Stimulated activated CD4-positive, alpha-beta T cell treated with anti-CD3 and anti-CD28 coated beads, Interleukin-4, amount 100 ng/mL, for 48 hours (primary cell): ENCODE measurements around the gene RPL38.
"Not testable (repeated sequence)": the region's sequence is repeated elsewhere in the genome, so short reads cannot be mapped to it uniquely, and the experiment has no call there.

Experiments
- DNase-seq, 2 donors: peaks; one replicate each; pipeline ENCODE4 v3.0.0-alpha.2; 2020; ENCODE audit warnings: low read depth in 2 of 2

The RPL38 gene

DNA sequence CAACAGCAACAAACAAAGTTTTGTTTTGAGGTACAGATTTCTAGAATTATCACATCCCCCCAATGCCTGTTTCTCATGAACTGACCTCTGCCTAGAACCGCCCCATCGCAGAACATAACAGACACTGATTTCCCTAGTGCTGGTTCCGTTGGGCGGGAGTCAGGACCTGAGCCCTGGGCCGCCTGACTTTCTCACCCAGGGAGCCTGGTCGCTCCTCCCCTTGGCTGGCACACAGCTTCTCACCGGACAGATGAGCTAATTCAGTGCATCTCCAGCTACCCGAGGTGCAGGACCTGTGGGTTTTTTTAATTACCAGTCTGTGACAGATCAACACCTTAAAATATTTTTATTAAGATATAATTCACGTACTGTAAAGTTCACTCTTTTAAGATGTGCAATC lies 20.1 kb upstream of the RPL38 start:
- DNase-seq = no peak

DNA sequence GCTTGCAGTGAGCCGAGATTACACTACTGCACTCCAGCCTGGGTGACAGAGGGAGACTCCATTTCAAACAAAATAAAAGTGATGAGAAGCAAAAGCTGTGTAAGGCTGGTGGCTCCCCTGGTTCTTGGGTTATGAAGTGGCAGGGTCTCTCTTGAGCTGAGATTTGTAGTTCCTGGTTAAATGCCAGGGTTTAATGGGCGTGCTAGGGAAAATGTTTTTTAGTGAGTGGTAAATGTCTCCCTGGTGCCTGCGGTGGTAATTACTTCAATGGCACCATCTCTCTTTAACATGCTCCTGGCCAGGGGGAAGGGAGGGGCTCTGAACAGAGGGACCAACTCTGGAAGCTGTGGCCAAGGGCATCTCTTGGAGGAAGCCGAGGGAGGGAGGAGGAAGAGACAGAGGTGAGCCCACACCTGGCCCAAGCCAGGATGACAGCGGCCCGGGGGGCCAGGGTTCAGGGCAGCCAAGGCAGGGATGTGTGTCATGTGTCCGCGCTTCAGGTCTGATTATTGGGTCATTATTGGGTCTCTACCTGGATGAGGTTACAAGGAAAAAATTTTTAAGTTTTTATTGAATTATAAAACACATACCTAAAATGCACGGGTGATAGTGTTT lies 17.8 kb upstream of the RPL38 start:
- DNase-seq = no peak

DNA sequence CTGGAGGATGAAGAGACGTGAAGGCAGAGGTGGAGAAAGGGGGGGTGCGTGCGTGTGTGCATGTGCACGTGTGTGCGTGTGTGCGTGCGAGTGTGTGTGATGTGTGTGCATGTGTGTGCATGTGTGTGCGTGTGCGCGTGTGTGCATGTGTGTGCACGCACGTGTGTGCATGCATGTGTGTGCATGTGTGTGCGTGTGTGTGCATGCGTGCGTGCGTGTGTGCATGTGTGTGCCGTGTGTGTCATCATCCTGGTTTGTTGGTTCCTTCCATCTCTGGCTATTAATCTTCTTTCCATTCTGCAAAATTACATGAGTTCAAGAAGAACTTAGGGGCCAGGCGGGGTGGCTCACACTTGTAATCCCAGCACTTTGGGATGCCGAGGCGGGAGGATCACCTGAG lies 17.0 kb upstream of the RPL38 start:
- DNase-seq = no peak

DNA sequence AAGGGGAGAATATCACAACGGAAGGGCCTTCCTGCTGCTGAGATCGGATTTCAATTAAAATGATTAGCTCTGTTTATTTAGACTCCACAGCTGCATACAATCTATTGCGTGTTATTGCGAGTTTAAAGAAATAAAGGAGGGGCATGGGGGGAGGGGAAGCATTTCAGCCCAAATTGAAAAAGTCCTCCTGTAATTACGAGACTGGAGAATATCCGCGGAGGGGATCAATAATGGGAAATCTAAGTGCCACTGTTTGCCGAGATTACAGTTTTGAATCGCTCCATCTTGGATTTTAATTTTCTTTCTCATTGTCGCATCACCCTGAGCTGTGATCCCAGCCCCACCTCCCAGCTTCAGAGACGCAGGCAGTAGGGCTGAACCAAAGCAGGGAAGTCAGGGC lies 15.7 kb upstream of the RPL38 start:
- DNase-seq = no peak

DNA sequence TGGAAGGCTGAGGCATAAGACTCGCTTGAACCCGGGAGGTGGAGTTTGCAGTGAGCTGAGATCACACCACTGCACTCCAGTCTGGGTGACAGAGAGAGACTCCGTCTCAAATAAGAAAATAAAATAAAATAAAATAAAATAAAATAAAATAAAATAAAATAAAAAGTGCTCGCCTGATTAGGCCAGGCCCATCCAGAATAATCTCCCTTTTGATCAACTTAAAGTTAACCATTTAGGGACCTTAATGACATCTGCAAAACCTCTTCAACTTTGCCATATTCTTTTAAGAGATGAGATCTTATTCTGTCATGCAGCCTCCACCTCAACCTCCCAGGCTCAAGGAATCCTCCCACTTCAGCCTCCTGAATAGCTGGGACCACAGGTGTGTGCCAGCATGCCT lies 14.8 kb upstream of the RPL38 start:
- not testable (repeated sequence) for DNase-seq

DNA sequence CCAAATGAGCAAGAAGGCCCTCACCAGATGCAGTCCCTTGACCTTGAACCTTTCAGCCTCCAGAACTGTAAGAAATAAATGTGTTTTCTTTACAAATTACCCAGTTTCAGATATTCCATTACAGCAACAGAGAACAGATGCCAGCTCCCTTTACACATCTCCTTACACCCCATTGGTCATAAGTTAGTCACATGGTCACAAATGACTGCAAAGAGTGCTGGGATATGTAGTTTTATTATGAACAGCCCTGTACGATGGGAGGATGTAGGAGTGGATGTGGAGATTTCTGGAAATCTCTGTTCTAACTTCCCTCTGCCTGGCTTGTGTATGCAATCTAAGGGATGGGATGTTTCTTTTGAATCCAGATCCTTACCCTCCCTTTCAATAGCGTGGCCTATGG lies 13.3 kb upstream of the RPL38 start:
- DNase-seq = no peak

DNA sequence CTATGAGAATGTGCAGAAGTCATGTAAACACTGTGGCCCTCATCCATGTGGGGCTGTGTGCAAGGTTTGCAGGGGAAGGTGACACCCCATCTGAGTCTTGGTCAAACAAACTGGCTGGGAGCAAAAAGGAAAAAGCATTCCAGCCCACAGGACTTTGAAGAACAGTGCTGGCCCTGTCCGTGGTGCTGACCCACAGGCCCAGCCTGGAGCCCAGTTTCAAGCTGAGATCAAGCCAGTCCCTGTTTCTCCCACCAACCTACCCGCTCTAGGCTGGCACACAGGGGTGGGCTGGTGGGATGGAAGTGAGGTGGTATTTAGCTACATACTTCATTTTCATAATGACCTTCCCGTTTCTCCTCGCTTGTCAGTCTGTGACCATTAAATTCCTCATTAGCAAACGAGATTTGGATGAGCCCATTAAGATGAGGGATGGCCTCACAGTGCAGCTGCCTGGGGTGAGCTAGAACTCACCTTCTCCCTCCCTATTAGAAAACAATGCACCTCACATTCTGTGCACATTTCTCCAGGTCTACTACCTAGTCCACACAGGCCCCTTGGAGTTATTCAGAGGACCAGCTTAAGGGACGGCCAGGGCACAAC lies 12.6 kb upstream of the RPL38 start:
- DNase-seq = no peak

DNA sequence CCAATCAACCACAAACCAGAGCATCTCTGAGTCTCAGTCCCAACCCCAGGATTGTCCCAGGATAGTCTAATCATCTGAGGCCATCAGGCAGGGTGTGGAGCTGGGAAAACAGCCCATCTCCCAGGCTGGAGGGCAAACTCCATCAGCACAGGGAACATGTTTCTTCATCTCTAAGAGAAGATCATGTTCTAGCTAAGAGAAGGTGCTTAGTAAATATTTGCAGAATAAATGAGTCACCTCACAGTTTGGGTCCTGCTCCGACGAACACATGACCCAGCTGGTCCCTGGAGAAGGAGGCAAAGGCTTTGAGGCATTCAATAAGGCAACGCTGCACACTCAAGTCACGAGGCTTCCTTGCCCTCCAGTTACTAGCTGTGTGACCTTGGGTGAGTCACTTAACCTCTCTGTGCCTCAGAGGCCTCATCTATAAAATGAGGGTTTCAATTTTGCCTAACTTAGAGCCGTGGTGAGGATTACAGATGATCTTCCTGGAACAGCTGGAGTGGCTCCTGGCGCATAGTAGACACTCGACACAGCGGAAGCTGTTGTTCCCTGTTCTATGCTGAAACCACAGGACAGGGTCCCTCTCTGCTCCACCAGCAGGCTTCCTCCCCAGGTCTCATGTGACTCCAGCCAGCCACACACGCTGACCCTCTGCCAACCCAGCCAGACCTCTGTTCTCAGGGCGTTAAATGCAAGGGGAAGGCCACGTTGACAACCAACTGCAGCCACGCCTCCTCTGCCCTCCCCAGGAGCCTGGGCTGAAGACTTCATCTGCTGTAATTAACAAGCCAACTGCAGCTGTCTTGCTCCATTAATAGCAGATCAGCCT lies 10.3 kb upstream of the RPL38 start:
- DNase-seq = no peak

DNA sequence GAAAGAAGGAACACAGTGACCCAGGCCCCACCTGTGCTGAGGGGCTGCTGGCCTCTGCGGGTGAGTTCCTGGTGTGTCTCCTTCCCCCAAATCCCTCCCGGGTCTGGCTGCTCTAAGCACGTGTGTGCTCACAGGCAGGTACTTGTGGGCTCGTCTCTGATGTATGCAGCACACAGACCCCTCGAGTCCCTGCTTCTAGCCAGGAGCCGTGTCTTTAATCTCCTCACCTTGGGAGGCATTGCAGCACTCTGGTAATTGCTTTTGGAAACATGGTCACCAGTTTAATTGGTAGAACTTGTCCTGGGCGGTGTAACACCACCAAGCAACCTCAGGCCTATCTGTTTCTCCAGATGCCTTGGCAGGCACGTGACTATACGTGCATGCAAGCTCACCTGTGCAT lies 8.8 kb upstream of the RPL38 start:
- DNase-seq = no peak

DNA sequence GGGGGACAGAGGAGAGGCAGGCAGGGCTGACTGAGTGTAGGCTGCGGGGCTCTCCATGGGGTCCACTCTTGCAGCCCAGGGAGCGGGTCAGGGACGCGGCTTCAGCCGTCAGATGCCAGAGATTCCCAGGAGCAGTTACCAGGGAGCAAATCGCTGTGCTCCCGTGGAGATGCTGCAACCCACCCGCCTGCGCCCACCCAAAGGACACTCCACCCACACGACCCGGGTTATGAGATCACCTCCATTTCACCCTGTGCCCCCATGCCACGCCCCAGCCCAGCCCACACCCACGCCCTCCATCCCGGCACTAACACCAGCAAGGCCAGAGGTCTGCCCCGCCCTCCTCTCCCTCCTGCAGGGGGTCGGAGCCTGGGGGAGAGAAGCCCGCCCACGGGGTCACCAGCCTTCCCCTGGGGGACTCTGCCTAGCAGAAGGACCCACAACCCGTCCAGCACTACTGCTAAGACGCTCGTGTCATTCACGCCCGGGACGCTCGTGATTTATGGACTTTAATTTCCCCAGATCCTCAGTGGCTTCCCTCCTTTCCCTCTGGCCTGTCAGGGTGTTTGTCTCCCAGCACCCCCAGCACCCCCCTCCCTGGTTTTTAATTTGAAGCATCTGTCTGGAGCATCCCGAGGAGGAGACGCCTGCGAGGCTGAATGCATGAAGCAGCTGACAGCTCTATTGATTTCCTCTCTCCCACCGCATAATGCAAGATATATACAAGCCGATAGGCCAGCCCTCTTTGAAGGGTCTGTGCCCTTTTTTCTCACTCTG lies 6.7 kb upstream of the RPL38 start:
- DNase-seq = no peak

DNA sequence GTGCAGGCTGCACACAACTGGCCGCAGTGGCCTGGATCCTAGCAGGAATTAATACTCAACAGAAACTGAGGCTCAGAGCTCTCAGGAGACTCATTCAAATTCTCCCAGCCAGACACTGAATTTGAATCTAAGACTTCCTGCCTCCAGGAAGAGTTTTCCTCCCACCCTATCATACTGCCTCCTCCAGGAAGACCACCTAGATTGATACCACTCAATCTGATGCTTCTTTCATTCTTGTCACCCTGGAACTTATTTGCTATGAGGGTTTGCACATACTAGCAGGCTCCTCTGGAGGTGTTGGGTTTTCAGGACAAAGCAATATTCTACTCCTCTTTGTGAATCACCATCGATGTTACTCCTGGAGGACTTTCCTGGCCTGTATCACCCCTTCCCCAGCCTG lies 5.7 kb upstream of the RPL38 start:
- DNase-seq = no peak

DNA sequence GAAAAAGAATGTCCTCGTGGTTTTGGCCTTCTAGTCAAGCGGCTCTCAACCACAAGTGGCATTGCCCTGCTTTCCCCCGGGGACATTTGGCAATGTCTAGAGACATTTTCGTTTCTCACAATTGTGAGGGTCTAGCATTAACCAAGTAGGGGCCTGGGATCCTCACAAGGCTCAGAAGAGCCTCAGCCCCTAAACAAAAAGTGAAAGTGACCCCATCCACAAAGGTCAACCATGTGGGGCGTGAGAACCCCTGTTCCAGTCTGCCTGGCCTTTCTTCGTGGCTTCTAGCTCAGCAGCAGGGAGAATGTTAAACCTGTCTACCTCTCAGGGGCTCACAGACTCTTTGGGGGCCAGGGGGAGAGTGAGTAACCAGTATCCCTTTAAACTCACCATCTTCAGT lies 4.8 kb upstream of the RPL38 start:
- DNase-seq = no peak

DNA sequence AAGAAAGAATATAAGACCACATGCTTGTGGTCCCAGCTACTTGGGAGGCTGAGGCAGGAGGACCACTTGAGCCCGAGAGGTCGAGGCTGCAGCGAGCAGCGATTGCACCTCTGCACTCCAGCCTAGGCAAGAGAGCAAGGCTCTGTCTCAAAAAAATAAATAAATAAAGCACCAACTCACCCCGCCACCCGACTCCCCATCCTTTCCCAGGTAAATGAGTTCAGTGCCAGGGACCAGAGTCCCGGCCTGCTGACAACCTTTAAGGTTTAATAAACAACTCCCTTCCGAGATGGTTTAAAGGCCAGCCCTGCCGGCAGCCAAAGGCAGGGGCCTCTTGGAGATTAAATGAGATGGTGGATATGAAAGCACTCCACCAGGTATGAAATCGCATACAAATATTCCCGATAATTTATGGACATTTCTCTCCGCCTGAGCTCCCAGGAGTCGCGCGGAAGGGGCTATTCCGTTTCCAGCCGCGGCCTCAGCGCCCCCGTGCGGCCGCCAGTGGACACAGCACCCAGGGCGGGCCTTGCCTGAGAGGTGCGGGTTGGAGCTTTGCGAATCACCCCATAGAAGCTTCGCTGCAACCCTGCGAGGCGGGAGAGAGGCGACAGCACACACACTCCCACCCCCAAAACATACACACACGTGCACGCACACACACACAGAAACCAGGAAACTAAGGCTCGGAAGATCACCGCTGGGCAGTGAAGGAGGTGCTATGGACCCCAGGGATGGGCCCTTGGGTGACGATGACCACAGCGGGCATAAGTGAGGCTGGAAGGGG lies 4.0 kb upstream of the RPL38 start:
- peak; percentile 49 to 63 for DNase-seq

DNA sequence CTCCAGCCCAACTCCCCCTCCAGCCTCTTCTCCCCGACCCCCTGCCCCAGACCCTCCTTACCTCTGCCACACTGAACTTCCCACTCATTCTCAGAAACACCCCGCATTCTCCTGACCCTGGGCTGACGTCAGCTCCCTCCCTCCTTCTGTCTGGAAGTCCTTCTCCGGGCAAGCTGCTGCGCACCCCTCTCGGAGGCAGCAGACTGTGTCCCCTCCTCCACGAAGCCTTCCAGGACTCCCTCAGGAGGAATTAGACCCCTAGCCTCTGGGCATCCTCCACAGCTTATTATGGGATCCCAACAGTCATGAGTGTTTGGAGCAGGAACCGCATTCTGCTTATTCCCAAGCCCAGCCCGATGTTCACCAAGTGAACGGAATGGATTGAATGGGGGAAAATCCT lies 3.4 kb upstream of the RPL38 start:
- no peak for DNase-seq

DNA sequence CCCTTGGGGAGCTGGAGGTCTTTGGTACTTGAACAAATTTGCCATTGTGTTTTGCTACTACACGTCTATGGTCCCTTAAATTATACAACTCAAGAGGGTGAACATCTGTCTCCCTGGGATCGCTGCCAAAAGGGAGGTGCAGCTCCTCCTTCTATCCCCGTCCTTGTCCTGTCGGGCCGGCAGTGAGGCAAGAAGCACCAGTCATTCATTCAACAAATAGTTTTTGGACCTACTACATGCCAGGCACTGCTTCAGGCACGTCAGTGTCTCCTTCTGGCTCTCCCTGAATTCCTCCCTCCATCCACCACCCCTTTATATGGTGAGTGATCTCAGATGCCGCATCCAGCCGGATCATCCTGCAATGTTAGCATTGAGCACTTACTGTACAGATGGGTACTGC lies 2.2 kb upstream of the RPL38 start:
- DNase-seq = no peak

DNA sequence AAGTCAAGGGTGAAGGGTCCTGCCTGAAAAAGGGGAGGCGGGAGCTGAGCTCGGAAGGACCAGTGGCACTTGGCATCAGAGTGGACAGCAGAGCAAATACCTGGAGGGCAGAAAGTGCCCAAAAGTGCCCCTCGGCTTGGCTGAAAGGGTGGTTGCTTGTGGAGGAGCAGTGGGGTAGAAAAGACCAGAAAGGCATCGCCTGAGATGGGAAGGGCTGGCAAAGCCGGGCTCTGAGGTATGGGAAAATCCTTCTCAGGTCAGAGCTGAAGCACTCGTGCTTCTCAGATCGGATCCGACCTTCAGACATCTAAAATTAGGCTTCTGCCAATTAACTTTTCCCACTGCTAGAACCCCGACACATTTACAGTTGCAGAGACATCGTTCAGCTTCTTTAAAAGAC lies 1.5 kb upstream of the RPL38 start:
- DNase-seq = no peak

DNA sequence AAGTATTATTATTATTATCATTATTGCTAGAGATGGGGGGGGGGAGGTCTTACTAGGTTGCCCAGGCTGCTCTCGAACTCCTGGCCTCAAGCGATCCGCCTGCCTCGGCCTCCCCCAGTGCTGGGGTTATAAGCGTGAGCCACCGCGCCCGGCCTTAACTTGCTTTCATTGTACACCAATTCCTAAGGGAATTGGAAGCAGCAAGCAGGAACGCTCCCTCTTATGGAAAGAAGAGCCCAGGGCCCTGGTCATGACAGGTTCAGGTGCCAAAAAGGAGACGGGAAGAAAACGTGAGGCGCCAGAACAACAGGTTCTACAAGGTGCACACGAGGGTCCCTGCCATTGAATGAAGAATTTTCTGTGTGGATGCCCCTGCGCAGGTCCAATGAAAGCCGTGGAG lies 540 bp upstream of the RPL38 start:
- no peak for DNase-seq

DNA sequence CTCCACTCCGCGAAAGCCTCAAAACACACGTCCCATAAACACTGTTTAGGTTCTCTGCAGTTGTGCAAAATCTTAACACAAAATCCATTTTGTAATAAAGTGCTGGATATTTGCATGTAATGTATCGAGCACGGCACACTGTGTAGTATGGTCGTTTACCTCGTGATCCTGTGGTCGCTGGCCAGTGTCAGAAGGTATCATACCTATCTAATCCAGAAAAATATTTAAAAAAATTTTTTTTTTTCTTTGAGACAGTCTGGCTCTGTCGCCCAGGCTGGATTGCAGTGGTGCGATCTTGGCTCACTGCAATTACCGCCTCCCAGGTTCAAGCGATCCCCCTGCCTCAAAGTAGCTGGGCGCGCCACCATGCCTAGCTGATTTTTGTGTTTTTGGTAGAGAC lies 996 bp downstream of the RPL38 start:
- DNase-seq = no peak

DNA sequence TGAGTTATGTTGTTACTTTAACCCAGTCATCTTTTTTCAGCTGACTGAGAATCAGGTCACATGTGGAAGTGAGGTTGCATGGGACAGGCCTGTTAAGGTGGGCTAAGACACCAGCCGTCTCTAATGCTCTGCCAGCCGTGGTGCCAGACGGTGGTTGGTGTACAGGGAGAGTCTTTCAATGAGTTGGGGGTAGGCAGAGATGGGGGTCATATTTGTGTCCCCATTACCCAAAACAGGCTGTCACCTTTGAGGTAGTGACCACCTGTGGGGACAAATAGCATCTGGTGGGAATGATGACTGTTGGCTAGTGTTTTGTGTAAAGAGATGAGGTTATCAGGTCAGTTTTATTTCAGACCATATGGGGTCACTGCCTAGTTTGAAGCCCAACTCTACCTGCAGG lies 1.8 kb downstream of the RPL38 start:
- DNase-seq = no peak

DNA sequence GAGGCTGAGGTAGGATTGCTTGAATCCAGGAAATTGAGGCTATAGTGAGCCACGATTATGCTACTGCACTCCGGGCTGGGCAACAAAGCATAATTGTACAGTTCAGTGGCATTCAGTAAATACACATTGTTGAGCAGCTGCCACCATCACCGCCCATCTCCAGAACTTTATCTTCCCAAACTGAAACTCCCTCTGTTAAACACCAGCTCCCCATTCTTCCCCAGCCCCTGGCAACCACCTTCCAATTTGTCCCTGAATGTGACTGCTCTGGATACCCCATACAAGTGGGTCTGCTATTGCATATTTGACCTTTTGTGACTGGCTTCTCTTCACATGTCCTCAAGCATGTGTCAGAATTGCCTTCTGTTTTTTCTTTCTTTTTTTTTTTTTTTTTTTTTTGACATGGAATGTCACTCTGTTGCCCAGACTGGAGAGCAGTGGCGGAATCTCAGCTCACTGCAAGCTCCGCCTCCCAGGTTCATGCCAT lies 2.9 kb downstream of the RPL38 start:
- DNase-seq = no peak
